NT2/D1 (cell line): ENCODE results near the gene DRC3.

Experiments
- SUZ12 ChIP-seq: IDR thresholded peaks from 2 replicates; pipeline ENCODE4 v1.6.1; 2011; ENCODE audit not compliant: insufficient read length, insufficient read depth; ENCODE audit errors: extremely low read depth
- YY1 ChIP-seq: IDR thresholded peaks from 2 replicates; pipeline ENCODE4 v1.6.1; 2011; ENCODE audit not compliant: insufficient read length, insufficient read depth
- ZNF274 ChIP-seq: IDR thresholded peaks from 2 replicates; pipeline ENCODE4 v1.6.1; 2011; ENCODE audit warnings: mild to moderate bottlenecking, low read depth, low read length

GRCh38 chr17:18037486-18037885 is 64.8 kb downstream of the DRC3 start:
- TF ChIP-seq ZNF274 (no peak), YY1 (no peak), SUZ12 (no peak)
